ENCODE results near the gene B4GALT4. TPM values are rescaled to one million over a fixed set of nuclear protein-coding genes. Genes with fewer than 3 reads are reported as not detected.
A peak's percentile ranks its signal among the peaks of the same experiment; 100 is the strongest.
"Not testable (repeated sequence)": the region's sequence is repeated elsewhere in the genome, so short reads cannot be mapped to it uniquely, and the experiment has no call there.

Gene B4GALT4
- total RNA-seq, 2 donors from 2014 or later: 13.8 to 21.0 TPM

- not testable (repeated sequence) for ATAC-seq; H3K9me3 Mint-ChIP-seq; H3K27ac Mint-ChIP-seq; DNase-seq (ENCODE audit: low spot score in 2 of 2)
- H3K36me3 Mint-ChIP-seq: peaks cover 6 to 20% of the 10 kb centered on the region in 2 donors
Measured at GRCh38 chr3:119242387-119243057, 1.8 kb upstream of the B4GALT4 start.

DNA sequence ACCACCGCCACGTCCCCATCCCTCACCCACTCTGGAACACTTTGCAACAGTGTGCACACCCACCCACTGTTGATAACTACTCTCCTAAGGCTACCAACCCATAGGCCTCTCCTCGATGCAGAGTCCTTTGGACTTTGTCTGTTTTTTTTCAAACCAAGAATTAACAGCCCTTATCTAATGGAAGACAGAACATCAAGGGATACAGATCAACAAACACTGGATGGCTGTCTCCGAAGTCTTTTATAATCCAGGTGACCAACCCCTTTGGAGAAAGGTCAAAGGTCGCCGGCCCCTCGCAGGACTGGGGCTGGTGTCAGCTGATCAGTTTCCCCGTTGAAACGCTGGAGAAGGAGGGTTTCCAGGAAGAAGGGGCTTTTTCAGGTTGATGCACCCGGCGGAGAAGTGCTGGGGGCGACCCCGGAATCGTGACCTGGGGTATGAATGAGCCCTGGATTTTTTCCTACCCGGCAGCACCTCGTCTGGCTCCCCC lies 532 bp downstream of the B4GALT4 start:
- peak overlapping the region; percentile 90 to 97 for H3K27ac Mint-ChIP-seq
- peaks cover 6 to 23% of the 10 kb centered on the region in 2 donors for H3K36me3 Mint-ChIP-seq
- peak; percentile 12 to 18 for ATAC-seq
- no peaks in the 10 kb centered on the region for H3K9me3 Mint-ChIP-seq
- no peak for DNase-seq (ENCODE audit: low spot score in 2 of 2)

DNA sequence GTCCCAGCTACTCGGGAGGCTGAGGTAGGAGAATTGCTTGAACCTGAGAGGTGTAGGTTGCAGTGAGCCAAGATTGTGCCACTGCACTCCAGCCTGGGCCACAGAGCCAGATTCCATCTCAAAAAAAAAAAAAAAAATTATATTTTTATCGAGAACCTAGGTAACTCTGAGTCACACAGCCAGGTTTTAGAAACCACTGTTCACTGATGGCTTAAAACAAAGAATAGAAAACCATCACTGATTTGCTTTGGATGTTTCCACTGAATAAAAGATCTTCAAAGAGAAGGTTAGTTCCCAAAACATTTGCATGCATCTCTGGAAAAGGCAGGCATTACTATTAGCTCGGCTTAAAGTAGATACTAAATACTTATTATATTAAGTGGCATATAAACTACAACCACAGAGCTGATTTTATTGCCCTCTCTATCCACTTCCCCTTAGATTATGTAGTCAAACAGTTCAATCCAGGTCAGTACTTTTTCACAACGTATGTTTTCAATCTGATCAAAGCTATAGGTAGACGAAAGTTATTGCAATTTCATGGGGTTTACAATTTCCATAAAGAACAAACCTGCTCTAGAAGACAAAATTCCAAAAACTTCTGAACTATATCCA lies 1.4 kb downstream of the B4GALT4 start:
- DNase-seq (ENCODE audit: low spot score in 2 of 2): no peak
- peak; percentile 15 to 29 for ATAC-seq
- H3K9me3 Mint-ChIP-seq: no peaks in the 10 kb centered on the region

DNA sequence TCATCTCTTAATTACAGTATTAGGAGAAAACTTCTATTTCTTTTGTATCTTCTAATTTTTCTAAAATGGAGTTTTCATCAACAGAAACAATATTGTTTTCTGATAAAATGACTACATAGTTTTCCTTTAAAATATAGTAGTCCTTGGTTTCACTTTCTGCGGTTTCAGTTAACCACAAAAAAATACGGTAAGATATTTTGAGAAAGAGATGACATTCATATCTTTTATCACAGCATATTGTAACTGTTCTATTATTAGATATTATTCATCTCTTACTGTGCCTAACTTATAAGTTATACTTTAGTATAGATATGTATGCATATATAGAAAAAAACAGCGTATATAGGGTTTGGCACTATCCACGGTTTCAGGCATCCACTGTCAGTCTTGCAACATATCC lies 2.3 kb downstream of the B4GALT4 start:
- peaks cover 6 to 31% of the 10 kb centered on the region in 2 donors for H3K36me3 Mint-ChIP-seq
- ATAC-seq (no peak), DNase-seq (ENCODE audit: low spot score in 2 of 2) (no peak)
- peak overlapping the region; percentile 89 to 90 for H3K27ac Mint-ChIP-seq
- H3K9me3 Mint-ChIP-seq: no peaks in the 10 kb centered on the region

More for the DNA sequence above, 1.4 kb downstream of the B4GALT4 start:
- H3K27ac Mint-ChIP-seq: peak overlapping the region; percentile 90 to 97
- H3K36me3 Mint-ChIP-seq: peaks cover 6 to 30% of the 10 kb centered on the region in 2 donors

DNA sequence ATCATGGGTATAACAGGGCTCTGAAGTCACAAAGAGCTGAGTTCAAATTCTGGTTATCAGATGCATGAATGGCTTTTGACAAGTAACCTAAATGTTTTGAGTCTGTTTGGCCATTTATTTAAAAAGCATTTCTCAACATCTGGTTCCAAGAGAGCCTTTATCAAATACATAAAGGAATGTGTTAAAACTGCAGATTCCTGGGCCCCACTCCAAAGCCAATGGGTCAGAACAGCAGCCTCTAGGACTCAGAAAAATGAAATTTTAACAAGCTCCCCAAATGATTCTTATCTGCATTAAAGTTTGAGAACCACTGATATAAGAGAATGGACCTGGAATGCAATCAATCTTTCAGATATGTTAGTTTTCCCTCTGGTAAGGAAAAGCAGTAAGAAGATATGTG lies 3.4 kb downstream of the B4GALT4 start:
- no peak for ATAC-seq
- Mint-ChIP-seq H3K9me3 (no peaks in the 10 kb centered on the region), H3K27ac (peak overlapping the region in 1 of 2 donors; percentile 71)

GRCh38 chr3:119236756-119237155 lies 3.9 kb downstream of the B4GALT4 start:
- Mint-ChIP-seq H3K27ac (peak overlapping the region in 1 of 2 donors; percentile 71), H3K36me3 (peaks cover 6 to 31% of the 10 kb centered on the region in 2 donors), H3K9me3 (no peaks in the 10 kb centered on the region)
- DNase-seq (ENCODE audit: low spot score in 2 of 2) (no peak), ATAC-seq (no peak)

More for the DNA sequence above, 3.4 kb downstream of the B4GALT4 start:
- H3K36me3 Mint-ChIP-seq: peaks cover 6 to 31% of the 10 kb centered on the region in 2 donors
- no peak for DNase-seq (ENCODE audit: low spot score in 2 of 2)

GRCh38 chr3:119235151-119235550 lies 5.5 kb downstream of the B4GALT4 start:
- Mint-ChIP-seq H3K36me3 (peaks cover 9 to 40% of the 10 kb centered on the region in 2 donors), H3K27ac (peak overlapping the region in 1 of 2 donors; percentile 68), H3K9me3 (no peaks in the 10 kb centered on the region)
- DNase-seq (ENCODE audit: low spot score in 2 of 2) (no peak), ATAC-seq (peak in 1 of 2 donors; percentile 21)

DNA sequence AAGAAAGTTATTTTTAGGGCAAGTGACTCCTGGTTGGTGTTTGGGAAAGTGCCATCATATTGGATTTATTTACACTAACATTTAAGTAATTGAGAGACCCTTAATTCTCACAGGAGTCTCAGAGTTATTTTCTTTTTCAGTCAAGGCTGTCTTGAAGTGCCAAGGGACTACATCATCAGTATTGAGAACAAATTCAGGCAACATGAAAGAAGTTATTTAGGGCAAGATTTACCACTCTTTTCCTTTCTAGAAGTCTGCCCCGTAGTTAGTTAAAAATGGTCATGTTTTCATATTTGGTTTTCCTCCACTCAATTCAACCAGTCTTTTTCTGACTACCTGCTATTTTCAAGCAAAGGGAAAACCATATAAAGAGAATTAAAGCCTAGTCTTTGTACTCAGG lies 6.1 kb downstream of the B4GALT4 start:
- H3K36me3 Mint-ChIP-seq: peaks cover 14 to 40% of the 10 kb centered on the region in 2 donors
- H3K27ac Mint-ChIP-seq: peak overlapping the region; percentile 68 to 70
- no peaks in the 10 kb centered on the region for H3K9me3 Mint-ChIP-seq
- peak in 1 of 2 donors; percentile 56 for ATAC-seq
- DNase-seq (ENCODE audit: low spot score in 2 of 2): no peak

DNA sequence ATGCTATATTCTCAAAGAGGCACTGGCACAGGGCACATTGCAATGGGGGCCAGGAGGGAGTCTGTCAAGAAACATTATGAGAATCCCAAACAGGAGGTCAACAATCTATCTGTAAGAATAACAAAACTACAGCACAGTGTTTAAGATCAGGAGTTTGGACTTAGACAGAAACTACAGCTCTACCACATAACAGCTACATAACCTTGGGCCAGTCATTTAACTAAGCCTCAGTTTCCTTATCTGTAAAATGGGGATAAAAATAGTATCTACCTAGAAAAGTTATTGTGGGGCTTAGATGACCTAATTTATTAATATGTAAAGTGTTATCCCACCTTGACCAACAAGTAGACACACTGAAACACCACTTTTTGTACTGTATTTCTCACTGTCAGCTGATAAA lies 9.9 kb downstream of the B4GALT4 start:
- ATAC-seq (peak in 1 of 2 donors; percentile 34), DNase-seq (ENCODE audit: low spot score in 2 of 2) (no peak)
- peaks cover 28 to 60% of the 10 kb centered on the region in 2 donors for H3K36me3 Mint-ChIP-seq
- no peak overlapping the region for H3K27ac Mint-ChIP-seq
- no peaks in the 10 kb centered on the region for H3K9me3 Mint-ChIP-seq

DNA sequence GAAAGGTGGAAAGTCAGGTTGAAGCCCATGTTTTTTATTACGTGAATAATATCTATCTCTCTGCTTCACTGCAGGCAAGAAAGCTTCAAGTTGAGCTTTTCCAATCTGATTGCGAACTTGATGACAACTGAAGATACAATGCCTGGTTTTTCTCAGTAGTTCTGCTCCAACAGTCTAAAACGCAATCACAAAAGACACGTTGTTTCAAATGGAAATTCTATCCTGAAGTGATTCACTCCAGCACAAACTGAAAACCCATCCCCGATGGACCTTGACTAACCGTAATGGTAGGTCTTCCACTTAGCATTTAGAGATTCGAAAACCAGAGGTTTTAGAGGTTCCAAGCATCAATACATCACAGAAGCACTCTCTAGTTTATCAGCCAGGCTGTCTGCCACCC lies 10.6 kb downstream of the B4GALT4 start:
- Mint-ChIP-seq H3K27ac (no peak overlapping the region), H3K36me3 (peaks cover 28 to 59% of the 10 kb centered on the region in 2 donors), H3K9me3 (no peaks in the 10 kb centered on the region)
- ATAC-seq (no peak), DNase-seq (ENCODE audit: low spot score in 2 of 2) (no peak)

DNA sequence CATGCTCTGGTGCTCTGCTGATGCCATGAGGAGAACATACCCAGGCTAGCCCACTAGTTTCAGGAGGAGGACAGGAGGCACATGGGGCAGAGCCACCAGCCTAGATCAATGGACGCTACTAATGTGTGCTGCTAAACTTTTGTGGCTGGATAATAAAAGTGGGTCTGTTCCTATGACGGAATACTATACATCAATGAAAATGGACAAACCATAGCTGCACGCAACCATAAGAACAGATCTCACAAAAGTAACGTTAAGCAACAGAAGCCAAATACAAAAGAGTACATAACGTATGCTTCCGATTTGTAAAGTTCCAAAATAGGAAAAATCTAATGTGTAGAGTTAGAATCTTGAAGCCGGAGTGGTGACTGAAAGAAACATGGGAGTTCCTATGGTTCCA lies 11.5 kb downstream of the B4GALT4 start:
- no peak for DNase-seq (ENCODE audit: low spot score in 2 of 2)

DNA sequence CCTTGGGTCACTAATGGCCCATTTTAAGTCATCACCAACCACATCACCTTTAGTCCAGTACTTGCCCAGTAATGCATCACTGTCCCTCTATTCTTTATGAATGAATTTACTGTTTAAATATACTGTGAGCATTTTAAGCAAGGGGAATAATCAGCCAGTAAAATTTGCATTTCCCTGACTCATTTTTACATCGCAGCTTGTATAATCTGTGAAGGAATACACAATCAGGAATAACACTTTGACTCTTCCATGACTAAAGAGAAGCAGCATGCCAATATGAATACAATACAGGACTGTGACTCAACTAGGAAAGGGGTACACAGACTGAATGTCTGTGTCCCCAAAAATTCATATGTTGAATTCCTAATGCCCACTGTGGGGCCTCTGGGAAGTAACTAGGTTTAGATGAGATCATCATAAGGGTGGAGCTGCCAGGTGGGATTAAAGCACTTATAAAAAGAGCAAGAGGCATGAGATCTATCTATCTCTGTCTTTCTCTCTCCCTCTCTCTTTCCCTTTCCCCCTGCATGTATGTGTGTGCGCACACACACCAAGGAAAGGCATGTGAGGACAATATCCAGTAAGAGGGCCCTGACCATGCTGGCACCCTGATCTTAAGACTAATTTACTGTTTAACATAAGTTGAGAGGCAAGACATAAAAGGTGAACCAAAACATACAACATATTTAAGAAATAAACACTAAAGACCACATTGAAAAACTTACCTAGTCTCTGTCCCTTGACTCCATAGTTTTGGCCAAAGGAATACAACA lies 12.1 kb downstream of the B4GALT4 start:
- DNase-seq (ENCODE audit: low spot score in 2 of 2) (no peak), ATAC-seq (peak; percentile 40 to 66)
- Mint-ChIP-seq H3K27ac (peak overlapping the region in 1 of 2 donors; percentile 6), H3K36me3 (peaks cover 28 to 51% of the 10 kb centered on the region in 2 donors), H3K9me3 (no peaks in the 10 kb centered on the region)

More for the DNA sequence above, 11.5 kb downstream of the B4GALT4 start:
- Mint-ChIP-seq H3K36me3 (peaks cover 28 to 51% of the 10 kb centered on the region in 2 donors), H3K9me3 (no peaks in the 10 kb centered on the region), H3K27ac (no peak overlapping the region)
- ATAC-seq: no peak

- Mint-ChIP-seq H3K27ac (no peak overlapping the region), H3K9me3 (no peaks in the 10 kb centered on the region), H3K36me3 (peaks cover 32 to 57% of the 10 kb centered on the region in 2 donors)
- no peak for ATAC-seq
- no peak for DNase-seq (ENCODE audit: low spot score in 2 of 2)
Measured at GRCh38 chr3:119227070-119227850, 13.4 kb downstream of the B4GALT4 start.

DNA sequence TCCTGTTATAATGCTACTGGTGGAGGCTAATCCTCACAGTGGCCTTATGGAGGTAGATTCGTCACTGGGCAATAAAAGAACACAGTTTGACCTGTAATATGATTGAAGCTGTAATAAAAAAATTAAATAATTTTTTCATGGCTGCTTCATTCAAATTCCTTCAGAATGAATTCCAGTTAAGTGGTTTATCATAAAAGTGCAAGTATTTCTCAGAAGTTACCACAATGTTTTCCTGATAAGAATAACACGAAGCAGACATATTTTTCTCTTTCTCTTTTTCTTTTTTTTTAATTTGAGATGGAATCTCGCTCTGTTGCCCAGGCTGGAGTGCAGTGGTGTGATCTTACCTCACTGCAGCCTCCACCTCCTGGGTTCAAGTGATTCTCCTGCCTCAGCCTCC lies 15.6 kb downstream of the B4GALT4 start:
- Mint-ChIP-seq H3K9me3 (no peaks in the 10 kb centered on the region), H3K27ac (peak overlapping the region in 1 of 2 donors; percentile 69)
- no peak for DNase-seq (ENCODE audit: low spot score in 2 of 2)

GRCh38 chr3:119223511-119223910 lies 17.2 kb downstream of the B4GALT4 start:
- peaks cover 31 to 60% of the 10 kb centered on the region in 2 donors for H3K36me3 Mint-ChIP-seq
- ATAC-seq (no peak), DNase-seq (ENCODE audit: low spot score in 2 of 2) (no peak)
- H3K27ac Mint-ChIP-seq: no peak overlapping the region
- no peaks in the 10 kb centered on the region for H3K9me3 Mint-ChIP-seq

More for the DNA sequence above, 15.6 kb downstream of the B4GALT4 start:
- peaks cover 32 to 65% of the 10 kb centered on the region in 2 donors for H3K36me3 Mint-ChIP-seq
- no peak for ATAC-seq

- Mint-ChIP-seq H3K36me3 (peaks cover 25 to 53% of the 10 kb centered on the region in 2 donors), H3K9me3 (no peaks in the 10 kb centered on the region), H3K27ac (peak overlapping the region in 1 of 2 donors; percentile 94)
- no peak for DNase-seq (ENCODE audit: low spot score in 2 of 2)
- no peak for ATAC-seq
Measured at GRCh38 chr3:119222391-119222790, 18.3 kb downstream of the B4GALT4 start.

All from activated naive CD4-positive, alpha-beta T cell treated with anti-CD3 and anti-CD28 coated beads, Interleukin-2, amount 50 U/mL, for 72 hours (primary cell).